HL-60 (cell line): ENCODE data around the gene SYNGAP1.

Experiments used
- DNase-seq, 2 experiments: peaks; one replicate each; pipeline ENCODE4 v3.0.0-alpha.2; 2010 to 2020; ENCODE audit warnings: low read depth in 1 of 2, low spot score in 1 of 2
- H3K27ac ChIP-seq: fragments of 250-450 bp; sonication (Bioruptor Pico); replicated peaks from 2 replicates; pipeline ENCODE4 v1.5.1; 2020; ENCODE audit warnings: mild to moderate bottlenecking, moderate library complexity
- H3K27me3 ChIP-seq: fragments of 250-450 bp; sonication (Bioruptor Pico); 2 replicates; pipeline ENCODE4 v1.5.1; 2021; ENCODE audit warnings: mild to moderate bottlenecking, moderate library complexity; ENCODE audit not compliant: insufficient read depth, poor library complexity, severe bottlenecking
- H3K4me3 ChIP-seq: replicated peaks from 2 replicates; pipeline ENCODE4 v1.5.1; 2011; ENCODE audit warnings: mild to moderate bottlenecking, control low read depth, low read length; ENCODE audit not compliant: insufficient read depth
- GABPA ChIP-seq: IDR thresholded peaks from 2 replicates; pipeline ENCODE4 v1.6.1; 2012; ENCODE audit warnings: low read depth
- POLR2AphosphoS5 ChIP-seq: IDR thresholded peaks from 2 replicates; pipeline ENCODE4 v1.6.1; 2012; ENCODE audit warnings: low read depth
- SPI1 ChIP-seq: IDR thresholded peaks from 2 replicates; pipeline ENCODE4 v1.6.1; 2012; ENCODE audit warnings: low read depth, mild to moderate bottlenecking, borderline replicate concordance
- TF ChIP-seq, protein P1 (sequence below): IDR thresholded peaks from 2 replicates; pipeline ENCODE4 v1.6.1; 2012; ENCODE audit warnings: low read depth; ENCODE audit not compliant: insufficient replicate concordance
- TF ChIP-seq, protein P2 (sequence below): IDR thresholded peaks from one replicate; pipeline ENCODE4 v1.5.1; 2011; ENCODE audit warnings: low read length, control low read depth, inconsistent platforms; ENCODE audit not compliant: insufficient read depth

SYNGAP1 gene

DNA sequence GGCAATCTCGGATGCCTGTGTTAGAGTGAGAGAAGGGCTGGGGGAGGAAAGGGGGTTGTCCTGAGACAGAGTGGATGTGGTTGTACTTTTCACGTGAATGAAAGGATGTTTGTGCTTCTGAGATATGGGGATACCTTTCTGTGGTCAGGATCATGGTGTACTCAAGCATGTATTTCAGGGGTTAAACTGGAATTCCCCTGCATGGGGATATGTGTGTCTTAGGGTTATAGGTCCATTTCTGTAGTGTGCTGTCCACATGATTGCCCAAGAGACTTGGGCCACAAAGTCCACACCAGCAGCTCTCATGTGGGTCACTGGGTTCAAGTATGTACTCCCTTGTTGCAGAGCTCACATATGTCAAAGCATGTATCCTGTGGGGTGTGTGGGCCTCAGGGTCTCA lies 10.5 kb downstream of the SYNGAP1 start:
- no peak for DNase-seq
- H3K27me3 ChIP-seq = no peaks in the 10 kb centered on the region
- H3K4me3 ChIP-seq = no peak overlapping the region
- no peak for TF ChIP-seq SPI1
- TF ChIP-seq, protein P1, sequence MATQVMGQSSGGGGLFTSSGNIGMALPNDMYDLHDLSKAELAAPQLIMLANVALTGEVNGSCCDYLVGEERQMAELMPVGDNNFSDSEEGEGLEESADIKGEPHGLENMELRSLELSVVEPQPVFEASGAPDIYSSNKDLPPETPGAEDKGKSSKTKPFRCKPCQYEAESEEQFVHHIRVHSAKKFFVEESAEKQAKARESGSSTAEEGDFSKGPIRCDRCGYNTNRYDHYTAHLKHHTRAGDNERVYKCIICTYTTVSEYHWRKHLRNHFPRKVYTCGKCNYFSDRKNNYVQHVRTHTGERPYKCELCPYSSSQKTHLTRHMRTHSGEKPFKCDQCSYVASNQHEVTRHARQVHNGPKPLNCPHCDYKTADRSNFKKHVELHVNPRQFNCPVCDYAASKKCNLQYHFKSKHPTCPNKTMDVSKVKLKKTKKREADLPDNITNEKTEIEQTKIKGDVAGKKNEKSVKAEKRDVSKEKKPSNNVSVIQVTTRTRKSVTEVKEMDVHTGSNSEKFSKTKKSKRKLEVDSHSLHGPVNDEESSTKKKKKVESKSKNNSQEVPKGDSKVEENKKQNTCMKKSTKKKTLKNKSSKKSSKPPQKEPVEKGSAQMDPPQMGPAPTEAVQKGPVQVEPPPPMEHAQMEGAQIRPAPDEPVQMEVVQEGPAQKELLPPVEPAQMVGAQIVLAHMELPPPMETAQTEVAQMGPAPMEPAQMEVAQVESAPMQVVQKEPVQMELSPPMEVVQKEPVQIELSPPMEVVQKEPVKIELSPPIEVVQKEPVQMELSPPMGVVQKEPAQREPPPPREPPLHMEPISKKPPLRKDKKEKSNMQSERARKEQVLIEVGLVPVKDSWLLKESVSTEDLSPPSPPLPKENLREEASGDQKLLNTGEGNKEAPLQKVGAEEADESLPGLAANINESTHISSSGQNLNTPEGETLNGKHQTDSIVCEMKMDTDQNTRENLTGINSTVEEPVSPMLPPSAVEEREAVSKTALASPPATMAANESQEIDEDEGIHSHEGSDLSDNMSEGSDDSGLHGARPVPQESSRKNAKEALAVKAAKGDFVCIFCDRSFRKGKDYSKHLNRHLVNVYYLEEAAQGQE = no peak
- H3K27ac ChIP-seq = no peak overlapping the region

DNA sequence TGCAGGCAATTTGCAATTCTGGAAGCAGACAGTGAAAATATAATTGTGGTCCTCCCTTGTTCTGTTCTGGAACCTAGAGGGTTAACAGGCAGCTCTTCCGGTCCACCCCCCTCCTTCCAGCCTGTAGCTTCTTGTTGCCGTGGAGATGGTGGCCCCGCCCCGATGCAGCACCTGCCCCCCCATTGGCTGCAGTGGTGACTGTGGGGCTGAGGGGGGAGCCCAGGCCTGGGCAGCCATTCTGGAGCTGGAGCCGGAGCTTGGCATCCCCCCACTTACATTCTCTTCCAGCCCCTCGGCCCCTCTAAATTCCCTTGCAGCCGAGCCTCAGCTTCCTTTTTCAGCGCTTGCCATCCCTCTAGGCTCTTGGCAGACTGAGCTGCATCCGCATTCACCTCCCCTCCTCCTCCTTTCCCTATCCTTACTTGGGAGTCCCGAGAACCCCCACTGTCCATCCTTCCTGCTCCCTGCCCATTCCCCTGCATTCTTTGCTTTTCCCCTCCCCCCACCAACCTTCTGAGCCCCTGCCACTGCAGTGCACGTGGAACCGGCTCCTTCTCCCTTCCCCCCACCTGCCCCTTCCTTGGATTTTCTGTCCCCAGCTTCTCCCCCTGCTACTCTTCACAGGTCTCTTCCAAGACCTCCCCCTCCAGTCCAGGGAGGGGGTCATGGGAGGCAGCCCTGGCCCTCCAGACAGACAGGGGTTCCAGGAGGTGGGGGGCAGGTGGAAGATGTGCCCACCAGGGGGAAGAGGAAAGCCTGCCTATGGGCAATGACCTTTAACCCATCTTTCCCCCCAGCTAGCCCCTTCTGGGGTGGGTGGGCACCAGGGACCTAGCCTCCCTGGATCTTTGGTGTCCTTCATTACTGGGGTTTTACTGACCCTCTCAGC lies 11.4 kb downstream of the SYNGAP1 start:
- H3K27ac ChIP-seq = peak overlapping the region; percentile 34
- DNase-seq = peak in 1 of 2 experiments; percentile 58

DNA sequence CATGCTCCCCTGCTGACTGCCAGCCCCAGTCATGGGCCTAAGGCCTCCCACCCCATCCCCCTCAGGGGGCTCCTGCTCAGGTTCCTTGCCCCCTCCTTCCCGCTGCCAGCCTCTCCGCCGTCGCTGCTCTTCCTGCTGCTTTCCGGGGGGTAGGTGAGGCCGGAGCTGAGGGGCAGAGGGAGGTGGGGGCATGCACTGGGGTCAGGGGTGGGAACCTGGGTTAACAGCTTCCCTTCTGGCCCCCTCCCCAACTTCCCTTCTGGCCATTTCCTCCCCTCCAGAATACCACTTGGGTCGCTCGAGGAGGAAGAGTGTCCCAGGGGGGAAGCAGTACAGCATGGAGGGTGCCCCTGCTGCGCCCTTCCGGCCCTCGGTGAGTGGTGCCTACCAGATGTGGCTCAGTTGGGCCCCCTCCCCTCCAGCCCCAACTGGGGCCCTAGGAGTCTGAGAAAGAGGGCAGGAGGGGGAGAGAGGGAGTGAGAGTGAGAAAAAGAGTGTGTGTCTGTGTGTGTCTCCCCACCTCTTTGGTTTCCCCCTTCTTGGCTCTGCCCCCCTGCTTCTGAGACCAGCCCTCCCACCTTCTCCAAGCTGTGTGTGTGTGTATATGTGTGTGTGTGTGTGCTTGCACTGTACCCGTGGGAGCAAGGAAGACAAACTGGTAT lies 12.1 kb downstream of the SYNGAP1 start:
- Histone ChIP-seq H3K27me3 (no peaks in the 10 kb centered on the region), H3K27ac (peak overlapping the region; percentile 34), H3K4me3 (no peak overlapping the region)
- TF ChIP-seq GABPA (no peak), POLR2AphosphoS5 (no peak), SPI1 (no peak)
- TF ChIP-seq, protein P1 = no peak
- TF ChIP-seq, protein P2, sequence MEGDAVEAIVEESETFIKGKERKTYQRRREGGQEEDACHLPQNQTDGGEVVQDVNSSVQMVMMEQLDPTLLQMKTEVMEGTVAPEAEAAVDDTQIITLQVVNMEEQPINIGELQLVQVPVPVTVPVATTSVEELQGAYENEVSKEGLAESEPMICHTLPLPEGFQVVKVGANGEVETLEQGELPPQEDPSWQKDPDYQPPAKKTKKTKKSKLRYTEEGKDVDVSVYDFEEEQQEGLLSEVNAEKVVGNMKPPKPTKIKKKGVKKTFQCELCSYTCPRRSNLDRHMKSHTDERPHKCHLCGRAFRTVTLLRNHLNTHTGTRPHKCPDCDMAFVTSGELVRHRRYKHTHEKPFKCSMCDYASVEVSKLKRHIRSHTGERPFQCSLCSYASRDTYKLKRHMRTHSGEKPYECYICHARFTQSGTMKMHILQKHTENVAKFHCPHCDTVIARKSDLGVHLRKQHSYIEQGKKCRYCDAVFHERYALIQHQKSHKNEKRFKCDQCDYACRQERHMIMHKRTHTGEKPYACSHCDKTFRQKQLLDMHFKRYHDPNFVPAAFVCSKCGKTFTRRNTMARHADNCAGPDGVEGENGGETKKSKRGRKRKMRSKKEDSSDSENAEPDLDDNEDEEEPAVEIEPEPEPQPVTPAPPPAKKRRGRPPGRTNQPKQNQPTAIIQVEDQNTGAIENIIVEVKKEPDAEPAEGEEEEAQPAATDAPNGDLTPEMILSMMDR = no peak
- peak in 1 of 2 experiments; percentile 39 for DNase-seq

More for the DNA sequence above, 11.4 kb downstream of the SYNGAP1 start:
- TF ChIP-seq POLR2AphosphoS5 = no peak
- TF ChIP-seq, protein P1 = no peak
- no peak for TF ChIP-seq SPI1
- TF ChIP-seq GABPA = no peak
- TF ChIP-seq, protein P2 = no peak
- H3K27me3 ChIP-seq = no peaks in the 10 kb centered on the region
- no peak overlapping the region for H3K4me3 ChIP-seq
